DMS153 treated with DMSO at 0.1 percent for 48 hours (cell line): ENCODE results near the gene COL4A2.
"Not testable (repeated sequence)": the region's sequence is repeated elsewhere in the genome, so short reads cannot be mapped to it uniquely, and the experiment has no call there.

Experiments used
- DNase-seq: peaks from one replicate; lab custom pipeline; 2025; ENCODE audit not compliant: unreplicated experiment; lab: John Stamatoyannopoulos, UW

Gene COL4A2

DNA sequence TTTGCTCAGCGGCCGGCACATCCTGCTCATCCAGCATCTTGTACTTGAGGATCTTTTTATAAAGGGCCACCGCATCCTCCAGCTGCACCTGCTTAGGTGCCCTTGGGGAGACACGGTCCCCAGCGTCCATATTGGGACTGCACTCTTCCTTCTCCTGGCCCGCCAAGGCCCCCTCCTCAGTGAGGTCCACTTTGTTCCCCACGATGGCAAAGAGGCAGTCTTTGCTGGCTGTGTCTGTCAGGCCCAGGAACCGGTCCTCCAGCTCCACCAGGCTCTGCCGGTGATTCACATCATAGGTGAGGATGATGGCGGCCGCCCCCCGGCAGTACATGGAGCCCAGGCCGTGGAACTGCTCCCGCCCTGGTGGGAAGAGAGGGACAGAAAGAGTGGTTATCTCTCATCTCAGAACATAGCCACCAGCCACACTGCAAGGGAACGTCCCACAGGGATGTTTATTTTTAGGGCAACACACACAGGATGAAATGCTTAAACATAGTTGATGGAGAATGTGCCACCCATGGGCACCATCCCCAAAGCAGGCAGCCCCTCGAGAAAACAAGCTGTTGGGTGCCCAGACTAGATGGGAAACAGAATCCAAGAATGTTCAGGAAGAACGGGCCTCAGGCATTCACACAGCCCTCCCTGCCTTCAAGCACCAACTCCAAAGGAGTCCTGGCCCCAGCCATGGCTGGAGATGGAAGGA, 216.9 kb downstream of the COL4A2 start:
- no peak for DNase-seq

DNA sequence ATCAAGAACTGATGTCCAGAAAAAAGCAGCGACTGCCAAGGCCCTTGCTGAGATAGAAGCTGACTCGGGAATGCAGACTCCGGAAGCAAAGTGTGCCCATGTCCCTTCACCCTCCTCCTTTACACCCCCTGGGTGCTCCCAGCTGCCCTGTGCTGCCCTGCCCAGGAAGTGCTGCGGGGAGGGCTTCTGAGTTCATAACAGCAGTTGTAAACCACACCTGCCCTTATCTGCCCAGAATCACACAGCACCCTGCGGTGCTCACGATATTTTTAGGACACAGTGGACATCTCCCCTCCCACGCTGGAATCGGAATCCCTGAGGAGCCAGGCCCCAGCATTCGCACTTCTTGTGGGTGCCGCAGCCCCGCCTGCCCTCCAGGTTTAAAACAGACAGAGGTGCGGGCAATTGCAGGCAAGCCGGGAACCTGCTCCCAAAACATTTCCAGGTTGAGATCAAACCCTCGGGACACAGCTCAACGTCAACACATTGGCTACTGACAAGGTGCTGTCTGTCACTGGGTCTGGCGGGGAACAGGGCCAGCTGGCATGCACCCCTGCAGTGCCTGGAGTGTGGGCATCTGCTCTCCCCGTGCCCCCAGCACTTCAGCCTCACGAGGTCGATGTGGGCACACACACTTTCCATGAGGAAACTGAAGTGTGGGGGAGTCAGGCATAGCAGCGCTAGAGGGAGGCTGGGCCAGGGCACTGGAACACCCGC, 217.6 kb downstream of the COL4A2 start:
- DNase-seq = peak; percentile 84

DNA sequence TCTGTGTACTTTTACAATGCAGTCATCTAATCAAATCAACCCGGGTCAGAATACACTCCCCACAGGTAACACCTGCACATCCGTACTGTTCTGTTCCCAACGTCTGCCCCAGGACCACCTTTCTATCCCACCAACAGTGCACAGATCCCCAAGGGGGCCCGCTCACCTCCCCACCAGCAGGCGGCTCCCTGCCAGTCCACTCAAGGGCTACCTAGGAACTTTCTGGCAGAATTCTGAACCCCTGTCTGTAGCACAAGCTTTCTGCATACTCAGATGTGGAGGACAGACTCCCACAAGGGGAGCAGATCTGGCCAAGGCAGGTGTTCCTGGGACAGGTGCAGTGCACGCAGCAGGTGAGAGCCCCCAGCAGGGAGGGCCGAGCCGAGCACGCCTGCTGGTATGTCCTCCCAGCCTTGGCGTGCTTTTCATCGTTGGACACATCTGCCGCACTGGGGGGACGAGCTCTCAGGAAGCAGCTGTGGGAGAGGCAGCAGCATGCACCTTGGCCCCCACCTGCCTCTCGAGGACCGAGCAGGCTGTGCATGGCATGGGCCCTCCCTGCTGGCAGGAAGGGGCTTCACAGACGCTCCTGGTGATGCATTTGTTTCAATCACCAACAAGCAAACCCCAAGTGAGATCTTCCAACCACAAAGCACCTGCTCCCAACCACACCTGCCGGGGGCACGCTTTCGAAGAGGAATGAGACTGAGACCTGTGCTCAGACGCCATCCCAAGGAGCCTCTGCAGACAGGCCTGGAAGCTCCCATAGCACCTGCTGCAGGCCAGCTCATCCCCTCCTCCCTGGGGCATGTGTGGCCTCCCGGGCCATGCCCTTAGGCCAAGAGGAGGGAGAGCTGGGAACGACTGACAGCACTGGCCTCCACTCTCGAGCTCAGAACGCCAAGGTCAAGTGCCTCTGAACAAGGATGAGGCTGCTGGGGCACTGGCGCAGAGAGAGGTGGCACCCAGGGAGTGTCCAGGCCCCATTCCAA, 218.5 kb downstream of the COL4A2 start:
- peak; percentile 73 for DNase-seq

DNA sequence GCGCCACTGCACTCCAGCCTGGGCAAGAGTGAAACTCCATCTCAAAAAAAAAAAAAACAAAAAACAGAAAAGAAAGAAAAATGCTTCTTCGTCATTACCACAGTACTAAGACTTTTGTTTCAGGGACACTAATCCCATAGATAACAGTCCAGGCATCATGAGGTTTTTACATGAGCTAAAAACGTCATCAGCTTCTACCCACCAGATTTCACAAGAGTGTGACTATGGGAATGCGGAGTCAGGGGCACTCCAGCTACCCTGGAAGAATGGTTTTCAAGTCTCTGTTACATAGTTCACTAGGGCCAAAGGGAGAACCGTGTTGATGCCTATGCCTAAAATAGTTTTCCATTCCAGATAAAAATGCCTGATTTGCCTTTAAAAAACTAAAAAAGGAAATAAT, 221.3 kb downstream of the COL4A2 start:
- DNase-seq = no peak

DNA sequence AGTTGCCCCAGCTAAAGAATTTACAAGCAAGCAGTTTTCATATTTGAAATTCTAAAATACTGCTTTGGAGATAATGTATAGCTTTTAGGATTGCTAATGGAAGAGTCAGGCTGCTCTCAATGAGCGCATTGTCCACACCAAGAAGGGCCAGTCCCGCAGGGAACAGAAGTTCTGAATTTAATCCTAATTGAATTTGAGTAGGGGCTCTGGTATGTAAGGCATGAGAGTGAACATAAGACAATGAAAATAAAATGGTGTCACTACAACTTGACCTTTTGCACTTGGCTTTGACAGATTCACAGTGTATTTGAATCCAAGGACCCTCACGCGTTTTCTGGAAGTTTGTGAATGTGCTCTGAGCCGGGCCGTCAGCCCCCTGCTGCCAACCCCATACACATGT, 221.8 kb downstream of the COL4A2 start:
- DNase-seq = no peak

DNA sequence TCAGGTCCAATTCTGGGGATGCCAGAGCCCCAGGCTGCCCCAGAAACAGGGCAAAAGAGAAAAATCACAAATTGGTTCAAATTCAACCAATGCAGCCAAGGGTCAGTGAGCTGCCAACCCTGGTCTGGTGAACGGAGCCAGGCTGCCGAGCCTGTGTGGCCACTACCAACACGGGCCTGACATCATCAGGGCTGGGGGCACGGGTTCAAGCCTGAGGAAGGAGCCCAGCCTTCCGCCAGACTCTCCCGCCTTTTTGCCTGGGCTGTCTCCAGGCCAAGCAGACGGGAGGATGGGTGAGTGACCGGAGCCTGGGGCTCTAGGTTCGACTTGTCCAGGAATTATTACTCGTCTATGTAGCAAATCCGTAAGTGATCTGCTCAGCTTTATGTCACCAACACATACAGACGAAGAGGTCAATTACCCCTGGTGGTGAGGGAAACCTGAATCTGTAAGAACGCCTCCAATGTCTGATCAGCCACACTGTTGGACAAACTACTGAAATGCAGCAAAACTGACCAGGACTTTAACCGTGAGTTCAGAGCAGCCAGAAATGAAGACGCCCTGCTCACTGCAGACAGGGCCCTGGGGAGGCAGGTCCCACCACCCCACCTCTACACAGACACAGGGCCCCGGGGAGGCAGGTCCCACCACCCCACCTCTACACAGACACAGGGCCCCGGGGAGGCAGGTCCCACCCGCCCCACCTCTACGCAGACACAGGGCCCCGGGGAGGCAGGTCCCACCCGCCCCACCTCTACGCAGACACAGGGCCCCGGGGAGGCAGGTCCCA, 222.6 kb downstream of the COL4A2 start:
- DNase-seq = no peak

DNA sequence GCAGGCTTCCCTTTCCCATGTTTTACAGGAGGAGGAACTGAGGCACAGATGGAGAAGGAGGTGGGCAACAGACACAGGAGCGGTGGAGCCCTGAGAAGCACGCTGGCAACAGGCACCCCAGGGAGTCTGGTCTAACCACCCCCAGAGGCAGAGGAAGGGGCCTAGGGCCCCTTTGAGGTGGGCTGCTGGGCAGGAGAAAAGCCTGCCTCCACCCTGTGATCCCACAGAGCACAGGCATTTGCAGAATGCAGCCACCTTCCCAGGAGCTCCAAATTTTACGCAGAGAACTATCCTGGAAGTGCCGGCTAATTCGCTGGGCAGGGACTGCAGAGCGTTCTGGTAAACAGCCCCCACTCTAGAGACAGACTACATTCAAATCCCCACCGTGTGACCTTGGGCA, 224.0 kb downstream of the COL4A2 start:
- DNase-seq = no peak

DNA sequence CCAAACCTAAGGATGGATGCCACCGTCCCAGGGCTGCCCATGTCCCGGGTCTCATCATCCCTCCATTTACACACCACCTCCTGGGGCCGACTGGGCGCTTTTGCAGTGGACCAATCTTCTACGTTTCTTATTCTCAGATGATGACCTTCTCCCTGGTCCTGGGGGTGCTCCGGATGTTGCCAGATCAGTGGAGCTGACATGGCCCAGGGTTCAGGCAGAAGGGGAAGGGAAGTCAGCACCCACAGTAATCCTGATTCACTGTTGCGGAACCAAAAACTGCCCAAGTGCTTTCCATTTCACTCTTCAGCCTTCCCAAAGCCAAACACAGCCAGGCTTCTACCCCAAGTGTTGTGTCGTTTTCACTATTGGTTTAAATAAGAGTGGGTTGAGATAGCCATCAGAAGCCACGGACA, 224.6 kb downstream of the COL4A2 start:
- DNase-seq = no peak

DNA sequence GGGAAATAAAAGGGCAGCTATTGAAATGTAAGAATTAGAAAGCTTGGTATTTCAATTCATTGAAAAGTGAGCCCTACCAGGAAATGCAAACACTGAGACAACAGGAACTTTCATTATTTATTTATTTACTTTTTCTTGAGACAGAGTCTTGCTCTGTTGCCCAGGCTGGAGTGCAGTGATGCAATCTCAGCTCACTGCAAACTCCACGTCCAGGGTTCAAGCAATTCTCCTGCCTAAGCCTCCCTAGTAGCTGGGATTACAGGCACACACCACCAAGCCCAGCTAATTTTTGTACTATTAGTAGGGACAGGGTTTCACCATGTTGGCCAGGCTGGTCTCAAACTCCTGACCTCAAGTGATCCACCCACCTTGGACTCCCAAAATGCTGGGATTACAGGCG, 225.2 kb downstream of the COL4A2 start:
- DNase-seq = not testable (repeated sequence)

DNA sequence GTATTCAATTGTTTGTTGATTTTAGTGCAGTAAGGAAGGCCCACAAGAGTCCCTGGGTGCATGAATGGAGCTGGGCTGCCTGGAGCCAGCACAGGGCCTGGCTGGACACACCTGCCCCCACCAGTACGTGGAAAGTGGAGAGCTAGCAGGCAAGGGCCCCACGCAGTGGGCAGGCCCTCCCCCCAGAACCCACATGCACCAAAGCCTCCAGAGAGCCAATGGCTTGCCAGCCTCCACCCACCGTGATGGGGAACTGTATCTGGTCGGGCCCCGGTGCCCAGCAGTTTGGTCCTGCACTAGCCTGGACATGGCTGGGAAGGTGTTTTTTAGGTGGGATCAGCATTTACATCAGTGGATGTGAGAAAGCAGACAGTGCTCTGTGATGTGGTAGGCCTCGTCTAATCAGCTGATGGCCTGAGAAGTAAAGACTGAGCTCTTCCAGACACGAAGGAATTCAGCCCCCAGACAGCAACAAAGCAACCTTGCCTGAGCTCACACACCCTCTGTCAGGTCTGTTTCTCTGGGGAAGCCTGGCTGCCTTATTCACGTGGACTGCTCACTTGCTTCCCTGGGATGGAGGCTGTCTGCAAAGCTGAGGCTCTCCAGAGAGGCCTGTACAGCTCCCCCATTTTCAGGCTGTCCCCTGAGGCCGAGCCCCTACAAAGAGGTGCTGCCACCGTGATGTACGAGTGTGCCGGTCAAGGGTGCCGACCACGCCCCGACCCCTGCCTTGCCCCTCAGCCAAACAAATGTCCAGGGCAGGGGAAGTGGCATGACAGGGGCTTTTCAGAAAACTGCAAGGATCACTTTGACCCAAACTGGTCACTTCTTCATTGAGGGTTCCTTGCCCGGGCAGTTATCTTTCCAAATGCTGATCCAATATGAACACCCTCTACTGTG, 226.9 kb downstream of the COL4A2 start:
- no peak for DNase-seq

DNA sequence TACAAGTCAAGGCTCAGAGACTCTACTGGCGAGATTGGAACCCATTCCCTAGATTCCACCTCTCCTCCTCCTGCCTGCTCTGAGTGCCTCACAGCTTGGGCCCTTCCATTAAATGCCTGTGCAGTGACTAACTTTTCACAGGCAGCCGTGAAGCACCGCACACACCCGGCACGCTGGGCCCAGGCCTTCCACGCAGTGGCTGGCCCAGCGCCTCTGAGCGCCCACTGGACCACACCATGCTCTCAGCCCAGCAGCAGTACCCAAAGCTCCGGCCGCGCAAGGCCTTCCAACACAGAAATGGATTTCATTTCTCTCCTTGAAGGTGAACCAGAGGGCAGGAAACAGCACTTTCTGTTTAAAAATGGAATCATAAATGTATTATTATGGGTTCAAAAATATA, 228.4 kb downstream of the COL4A2 start:
- no peak for DNase-seq

DNA sequence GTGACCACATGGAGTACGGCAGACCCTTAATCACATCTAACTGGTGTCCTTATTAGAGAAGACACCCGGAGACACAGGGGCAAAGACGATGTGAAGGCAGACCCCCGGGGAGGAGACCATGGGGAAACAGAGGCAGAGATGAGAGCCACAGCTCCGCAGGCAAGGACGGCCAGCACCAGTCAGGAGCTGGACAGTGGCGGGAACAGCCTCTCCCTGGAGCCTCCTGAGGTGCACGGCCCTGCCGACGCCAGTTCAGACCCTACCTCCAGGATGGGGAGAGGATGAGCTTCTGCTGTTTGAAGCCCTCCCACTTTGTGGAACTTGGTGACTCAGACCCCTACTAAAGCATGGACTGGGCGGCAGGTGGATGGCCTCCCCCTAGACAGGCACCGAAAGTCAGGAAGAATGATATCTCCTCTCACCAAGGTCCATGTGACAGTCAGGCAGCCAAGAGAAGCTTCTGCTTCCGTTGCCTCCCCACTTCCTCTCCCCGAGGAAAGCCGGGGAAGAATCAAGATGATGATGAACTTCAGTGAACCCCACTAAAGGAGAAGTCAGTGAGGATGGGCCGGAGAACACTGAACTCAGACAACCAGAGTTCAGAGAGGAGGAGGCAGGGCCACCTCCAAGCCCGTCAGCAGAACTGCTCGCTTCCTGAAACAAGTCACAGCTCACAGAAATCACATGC, 229.1 kb downstream of the COL4A2 start:
- DNase-seq = no peak

DNA sequence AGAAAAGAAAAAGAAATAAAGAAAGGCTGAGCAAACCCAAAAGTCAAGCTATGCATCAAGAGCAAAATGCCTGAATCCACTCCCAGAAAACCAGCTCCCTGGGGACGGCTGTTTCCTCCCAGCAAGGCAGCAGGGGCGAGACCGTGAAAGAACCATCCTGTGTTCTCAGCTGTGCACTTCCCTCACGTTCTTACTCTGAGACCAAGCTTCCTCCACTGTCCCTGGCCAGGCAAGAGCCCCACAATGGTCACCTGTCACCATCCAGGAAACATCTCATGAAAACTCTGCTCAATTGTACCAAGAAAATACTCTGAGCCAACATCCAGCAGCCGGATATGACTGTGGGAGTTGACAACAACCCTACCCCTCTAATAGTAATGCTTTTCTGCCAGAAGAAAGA, 231.5 kb downstream of the COL4A2 start:
- DNase-seq = peak; percentile 69

DNA sequence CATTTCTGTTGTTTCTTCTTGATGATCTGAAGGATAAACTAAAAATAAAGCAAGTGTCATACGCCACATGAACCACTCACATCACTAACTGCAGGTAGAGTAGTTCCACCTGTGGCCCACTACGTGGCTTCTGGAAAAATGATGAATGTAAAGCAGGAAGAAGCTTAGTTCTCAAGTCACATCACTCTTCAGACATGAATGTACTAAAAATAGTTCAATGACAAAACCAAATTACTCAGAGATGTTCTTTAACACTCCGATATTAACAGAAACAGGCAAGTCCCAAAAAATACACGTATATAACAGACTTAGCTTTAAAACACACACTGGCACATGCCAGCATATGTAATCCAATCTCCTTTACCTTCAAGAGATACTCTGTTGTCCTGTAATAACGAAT, 232.8 kb downstream of the COL4A2 start:
- no peak for DNase-seq

DNA sequence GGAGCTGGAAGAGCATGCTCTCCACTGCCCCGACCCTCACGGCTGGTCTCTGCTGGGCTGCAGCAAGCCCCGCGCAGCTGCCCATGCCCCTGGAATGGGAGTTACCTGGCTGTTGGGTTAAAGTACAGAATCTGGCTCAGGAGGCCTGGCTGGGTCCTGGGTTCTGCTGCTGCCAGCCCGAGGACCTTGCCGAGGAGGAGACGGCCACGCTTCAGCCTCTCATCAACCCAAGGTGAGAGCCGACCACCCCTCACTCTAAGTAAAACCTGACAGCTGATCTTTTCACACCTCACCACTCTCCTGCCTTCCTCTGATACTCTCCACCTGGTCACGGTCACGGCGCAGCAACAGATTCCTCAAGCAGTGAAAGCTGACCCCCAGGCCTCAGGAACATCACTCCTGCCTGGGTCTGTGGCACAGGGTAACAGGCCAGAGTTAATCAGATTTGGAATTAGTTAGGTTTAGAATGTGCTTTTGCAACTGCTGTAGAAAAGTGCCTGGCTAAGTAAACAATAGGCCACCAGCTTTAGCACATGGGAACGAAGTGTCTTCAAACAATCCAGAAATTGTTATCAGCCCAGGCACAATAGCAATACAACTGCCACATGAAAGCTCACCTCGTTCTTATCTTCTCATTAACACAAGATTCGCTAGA, 233.9 kb downstream of the COL4A2 start:
- DNase-seq = no peak

DNA sequence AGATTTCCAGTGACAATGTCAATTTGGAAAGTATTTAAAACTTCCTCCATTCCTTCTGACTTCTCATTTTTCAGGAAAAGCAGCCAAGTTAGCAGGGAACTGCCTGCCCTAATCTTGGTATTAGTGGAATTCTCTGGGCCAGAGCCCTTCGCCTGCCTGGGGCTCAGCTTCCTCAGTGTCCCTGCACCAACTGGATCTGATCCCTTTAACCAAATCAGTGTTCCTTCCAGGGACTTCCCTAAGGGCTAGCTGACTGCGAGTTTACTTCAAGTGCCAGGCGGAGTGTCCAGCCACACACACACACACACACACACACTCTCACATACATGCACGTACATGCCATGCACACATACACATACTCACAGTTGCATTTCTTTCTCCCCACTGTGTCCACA, 234.4 kb downstream of the COL4A2 start:
- no peak for DNase-seq

DNA sequence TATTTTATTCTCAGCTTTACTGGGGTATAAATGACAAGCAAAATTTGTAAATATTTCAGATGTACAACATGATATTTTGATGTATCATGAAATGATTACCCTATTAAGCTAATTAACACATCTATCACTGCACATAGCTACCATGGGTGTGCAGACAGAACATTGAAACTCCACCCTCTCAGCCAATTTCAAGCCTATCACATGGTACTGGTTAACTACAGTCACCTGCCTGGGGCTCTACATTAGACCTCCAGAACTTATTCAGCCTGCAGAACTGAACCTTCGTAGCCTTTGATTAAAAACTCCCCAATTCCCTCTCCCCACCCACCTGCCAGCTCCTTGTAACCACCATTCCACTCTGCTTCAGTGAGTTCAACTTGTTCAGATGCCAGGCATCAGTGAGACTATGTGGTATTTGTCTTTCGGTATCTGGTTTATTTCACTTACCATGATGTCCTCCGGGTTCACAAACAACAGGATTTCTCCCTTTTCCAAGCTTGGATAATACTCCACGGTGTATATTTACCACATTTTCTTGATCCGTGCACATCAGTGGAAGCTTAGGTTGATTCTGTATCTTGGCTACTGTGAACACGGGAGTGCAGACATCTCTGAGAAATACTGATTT, 235.2 kb downstream of the COL4A2 start:
- DNase-seq = no peak

DNA sequence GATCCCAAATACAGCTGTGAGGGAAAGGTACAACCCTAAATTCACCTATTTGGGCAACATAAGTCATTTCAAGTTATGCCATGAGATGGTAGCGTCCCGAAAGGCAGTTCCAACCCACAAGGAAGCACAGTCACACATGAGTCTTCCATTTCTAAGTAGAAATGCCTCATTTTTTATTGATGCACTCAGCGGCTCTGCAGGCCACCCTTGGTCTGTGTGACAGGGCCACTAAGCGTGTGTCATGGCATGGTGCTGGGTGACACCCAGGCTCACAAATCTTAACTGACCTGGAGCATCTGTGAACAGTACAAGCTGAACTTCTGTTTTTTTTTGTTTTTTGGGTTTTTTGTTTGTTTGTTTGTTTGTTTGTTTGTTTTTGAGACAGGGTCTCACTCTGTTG, 239.3 kb downstream of the COL4A2 start:
- no peak for DNase-seq
